WERI-Rb-1 (cell line): ENCODE results near the gene CCDC169.

Experiments
- DNase-seq: peaks from one replicate; pipeline ENCODE4 v3.0.0-alpha.2; 2020
- H3K27ac ChIP-seq: fragments of 250-450 bp; sonication (Bioruptor Pico); 2 replicates; pipeline ENCODE4 v1.5.1; 2020; ENCODE audit warnings: mild to moderate bottlenecking, moderate library complexity
- H3K27me3 ChIP-seq: fragments of 250-450 bp; sonication (Bioruptor Pico); 2 replicates; pipeline ENCODE4 v1.5.1; 2021; ENCODE audit warnings: mild to moderate bottlenecking, low read depth, moderate library complexity; ENCODE audit not compliant: insufficient read depth, severe bottlenecking
- H3K36me3 ChIP-seq: fragments of 250-450 bp; sonication (Bioruptor Pico); 2 replicates; pipeline ENCODE4 v1.5.1; 2020; ENCODE audit warnings: mild to moderate bottlenecking, moderate library complexity
- H3K4me3 ChIP-seq: 2 replicates; pipeline ENCODE4 v1.5.1; 2011; ENCODE audit warnings: low read depth, mild to moderate bottlenecking, control low read depth, low read length
- H3K9me3 ChIP-seq: fragments of 250-450 bp; sonication (Bioruptor Pico); 2 replicates; pipeline ENCODE4 v1.5.1; 2021; ENCODE audit warnings: mild to moderate bottlenecking, moderate library complexity; ENCODE audit not compliant: severe bottlenecking
- TF ChIP-seq, protein P1 (sequence below): IDR thresholded peaks from 2 replicates; pipeline ENCODE4 v1.5.1; 2011; ENCODE audit warnings: low read depth, mild to moderate bottlenecking, control low read depth, inconsistent platforms, low read length

The CCDC169 gene

DNA sequence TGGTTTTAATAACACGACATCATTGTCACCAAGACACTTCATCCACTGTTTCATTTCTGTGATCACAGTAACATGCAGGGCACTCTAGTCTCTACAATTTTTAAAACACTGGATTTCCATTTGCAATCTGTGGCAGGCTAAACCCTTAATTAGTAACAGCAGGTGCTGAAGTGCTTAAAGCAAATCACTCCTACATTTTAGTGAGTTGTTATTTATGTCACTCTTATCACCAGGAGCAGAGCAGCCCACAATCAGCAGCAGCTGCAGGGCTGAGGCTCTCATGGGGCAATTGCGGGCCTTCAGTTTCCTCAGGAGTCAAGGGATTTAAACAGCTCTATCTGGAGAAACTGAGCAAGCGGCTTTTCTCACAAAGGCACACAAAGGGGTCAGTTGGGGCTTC lies 84.8 kb downstream of the CCDC169 start:
- TF ChIP-seq, protein P1, sequence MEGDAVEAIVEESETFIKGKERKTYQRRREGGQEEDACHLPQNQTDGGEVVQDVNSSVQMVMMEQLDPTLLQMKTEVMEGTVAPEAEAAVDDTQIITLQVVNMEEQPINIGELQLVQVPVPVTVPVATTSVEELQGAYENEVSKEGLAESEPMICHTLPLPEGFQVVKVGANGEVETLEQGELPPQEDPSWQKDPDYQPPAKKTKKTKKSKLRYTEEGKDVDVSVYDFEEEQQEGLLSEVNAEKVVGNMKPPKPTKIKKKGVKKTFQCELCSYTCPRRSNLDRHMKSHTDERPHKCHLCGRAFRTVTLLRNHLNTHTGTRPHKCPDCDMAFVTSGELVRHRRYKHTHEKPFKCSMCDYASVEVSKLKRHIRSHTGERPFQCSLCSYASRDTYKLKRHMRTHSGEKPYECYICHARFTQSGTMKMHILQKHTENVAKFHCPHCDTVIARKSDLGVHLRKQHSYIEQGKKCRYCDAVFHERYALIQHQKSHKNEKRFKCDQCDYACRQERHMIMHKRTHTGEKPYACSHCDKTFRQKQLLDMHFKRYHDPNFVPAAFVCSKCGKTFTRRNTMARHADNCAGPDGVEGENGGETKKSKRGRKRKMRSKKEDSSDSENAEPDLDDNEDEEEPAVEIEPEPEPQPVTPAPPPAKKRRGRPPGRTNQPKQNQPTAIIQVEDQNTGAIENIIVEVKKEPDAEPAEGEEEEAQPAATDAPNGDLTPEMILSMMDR: no peak

DNA sequence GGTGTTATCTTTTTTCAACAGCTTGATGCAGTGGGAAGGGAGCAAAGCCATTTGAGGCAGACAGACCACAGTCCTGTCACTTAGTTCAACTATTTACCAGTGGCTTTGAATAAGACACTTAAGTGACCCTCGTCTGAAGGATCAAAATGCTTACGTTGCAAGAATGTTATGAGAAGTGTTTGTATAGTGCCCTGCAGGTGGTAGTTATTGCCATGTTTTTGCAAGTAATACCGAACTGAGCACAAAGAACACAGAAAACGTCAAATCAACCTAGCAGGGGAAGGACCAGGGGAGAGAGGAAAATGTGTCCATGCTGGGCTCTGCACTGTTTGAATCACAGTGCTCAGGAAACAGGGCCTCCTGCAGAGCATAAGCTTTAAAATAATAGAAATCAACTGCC lies 86.0 kb downstream of the CCDC169 start:
- Histone ChIP-seq H3K27me3 (no peaks in the 10 kb centered on the region), H3K9me3 (no peaks in the 10 kb centered on the region), H3K27ac (no peak overlapping the region), H3K4me3 (no peak overlapping the region), H3K36me3 (no peaks in the 10 kb centered on the region)
- TF ChIP-seq, protein P1: no peak
- no peak for DNase-seq

More for the DNA sequence above, 84.8 kb downstream of the CCDC169 start:
- no peaks in the 10 kb centered on the region for H3K27me3 ChIP-seq
- H3K27ac ChIP-seq: no peak overlapping the region
- no peaks in the 10 kb centered on the region for H3K36me3 ChIP-seq
- H3K9me3 ChIP-seq: no peaks in the 10 kb centered on the region
- peak; percentile 35 for DNase-seq
- H3K4me3 ChIP-seq: no peak overlapping the region

DNA sequence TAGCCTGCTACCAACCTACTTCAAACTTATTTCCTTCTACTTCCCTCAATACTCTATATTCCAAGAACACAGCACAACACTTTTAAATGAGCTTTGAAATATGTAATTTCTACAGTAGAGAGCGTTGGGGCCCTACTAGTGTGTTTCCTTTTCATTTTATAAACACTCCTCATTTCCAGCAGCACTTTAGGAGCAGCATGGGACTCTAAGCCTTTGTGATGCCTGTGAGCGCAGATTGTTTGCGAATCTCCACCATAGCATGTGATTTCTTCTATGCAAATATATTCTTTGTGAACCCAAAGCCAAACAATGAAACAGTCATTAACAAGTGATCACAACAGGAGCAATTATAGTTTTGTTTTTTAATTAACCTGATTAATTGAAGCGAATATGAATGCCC lies 86.9 kb downstream of the CCDC169 start:
- Histone ChIP-seq H3K27ac (no peak overlapping the region), H3K4me3 (no peak overlapping the region), H3K9me3 (no peaks in the 10 kb centered on the region), H3K36me3 (no peaks in the 10 kb centered on the region), H3K27me3 (no peaks in the 10 kb centered on the region)
- DNase-seq: no peak
- TF ChIP-seq, protein P1: no peak

DNA sequence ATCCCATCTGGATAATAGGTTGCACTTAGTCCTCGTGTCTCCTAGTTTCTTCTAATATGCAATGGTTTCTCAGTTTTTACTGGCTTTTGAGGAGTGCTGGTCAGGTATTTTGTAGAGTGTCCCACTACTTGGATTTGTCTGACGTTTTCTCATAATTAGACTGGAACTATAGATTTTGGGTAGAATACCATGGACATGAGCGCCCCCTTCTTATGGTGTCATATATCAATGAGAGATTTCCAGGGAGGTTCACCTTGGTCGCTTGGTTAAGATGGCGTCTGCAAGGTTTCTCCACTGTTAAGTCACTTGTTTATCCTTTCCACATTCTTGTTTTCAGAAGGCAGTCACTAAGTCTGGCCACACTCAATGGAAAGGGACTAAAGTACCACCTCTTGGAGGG lies 89.9 kb downstream of the CCDC169 start:
- no peaks in the 10 kb centered on the region for H3K36me3 ChIP-seq
- no peak overlapping the region for H3K27ac ChIP-seq
- TF ChIP-seq, protein P1: no peak
- H3K27me3 ChIP-seq: no peaks in the 10 kb centered on the region
- H3K9me3 ChIP-seq: no peaks in the 10 kb centered on the region
- DNase-seq: no peak
- no peak overlapping the region for H3K4me3 ChIP-seq

DNA sequence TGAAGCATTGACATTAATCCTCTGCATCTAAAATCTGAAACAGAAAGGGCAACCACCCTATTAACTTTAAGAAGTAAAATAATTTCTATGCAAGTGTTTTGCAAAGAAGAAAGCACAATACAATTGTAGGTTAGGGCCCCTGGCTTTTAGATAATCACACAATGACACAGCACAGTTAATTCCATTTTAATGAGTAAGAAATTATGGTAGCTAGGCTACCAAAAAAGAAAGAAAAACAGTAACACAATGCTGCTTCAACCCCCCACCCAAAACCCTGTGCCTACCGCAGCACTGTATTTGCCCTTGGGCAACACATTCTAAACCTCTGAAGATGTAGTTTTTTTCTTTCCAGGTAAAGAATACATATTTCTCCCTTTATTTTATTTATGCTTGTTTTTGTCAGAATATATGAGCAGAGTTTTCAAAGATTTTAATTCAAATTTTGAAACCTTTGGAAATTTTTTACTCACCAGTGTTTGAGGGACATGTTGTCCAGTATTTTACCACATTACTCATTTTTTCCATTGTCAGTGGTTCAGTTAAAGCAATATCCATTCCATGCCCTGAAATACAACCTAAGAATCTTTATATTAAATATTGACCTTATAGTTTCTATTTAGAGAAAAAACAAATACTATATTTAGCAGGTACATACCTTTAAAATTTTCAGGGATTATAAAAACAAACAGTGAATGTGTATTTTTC lies 104.3 kb downstream of the CCDC169 start:
- H3K27ac ChIP-seq: no peak overlapping the region
- TF ChIP-seq, protein P1: no peak
- H3K36me3 ChIP-seq: no peaks in the 10 kb centered on the region
- no peaks in the 10 kb centered on the region for H3K9me3 ChIP-seq
- DNase-seq: no peak
- H3K27me3 ChIP-seq: no peaks in the 10 kb centered on the region
- no peak overlapping the region for H3K4me3 ChIP-seq

DNA sequence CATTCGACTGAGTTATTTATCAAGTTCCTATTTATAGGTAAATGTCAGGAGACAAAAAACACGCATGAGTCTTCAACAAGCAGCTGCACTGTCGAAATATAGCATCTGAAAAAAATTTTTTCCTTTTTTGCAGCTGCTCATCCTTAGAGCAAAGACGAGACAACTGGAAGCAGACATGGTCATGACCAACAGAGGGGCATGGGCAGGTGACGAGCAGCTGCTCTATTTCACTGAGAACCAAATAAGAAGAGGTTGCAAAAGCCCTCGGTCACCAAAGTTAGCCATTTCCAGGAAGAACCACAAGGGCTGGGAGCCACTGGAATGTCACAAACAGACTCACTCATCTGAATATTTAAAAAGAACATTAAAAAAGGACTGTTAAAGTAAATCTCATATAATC lies 105.4 kb downstream of the CCDC169 start:
- no peak overlapping the region for H3K4me3 ChIP-seq
- no peaks in the 10 kb centered on the region for H3K36me3 ChIP-seq
- no peak for DNase-seq
- TF ChIP-seq, protein P1: no peak
- no peaks in the 10 kb centered on the region for H3K27me3 ChIP-seq
- H3K27ac ChIP-seq: no peak overlapping the region
- H3K9me3 ChIP-seq: no peaks in the 10 kb centered on the region
